ENCODE results near the gene DPEP2. TPM values are rescaled to one million over a fixed set of nuclear protein-coding genes. Genes with fewer than 3 reads are reported as not detected.

Gene DPEP2
- total RNA-seq, 1 donor from 2014 or later = 2.0 TPM

- no peaks in the 10 kb centered on the region for H3K36me3 ChIP-seq
- H3K27ac ChIP-seq = no peak overlapping the region
- intact Hi-C loops (cut with DNase I) = no loop called here
- no peak for DNase-seq (ENCODE audit: extremely low spot score in 2 of 2)
- H3K9me3 ChIP-seq = no peaks in the 10 kb centered on the region
- H3K4me3 ChIP-seq = no peak overlapping the region
- no peak for TF ChIP-seq POLR2A (IDR thresholded peaks at IDR 0.05)
- no peak for TF ChIP-seq POLR2AphosphoS5 (IDR thresholded peaks at IDR 0.05; ENCODE audit: insufficient read depth in 1 of 2, low read depth in 1 of 2)
- no peak for TF ChIP-seq CTCF (IDR thresholded peaks at IDR 0.05)
- peaks cover 13% of the 10 kb centered on the region for H3K4me1 ChIP-seq
- no peaks in the 10 kb centered on the region for H3K27me3 ChIP-seq
Measured at GRCh38 chr16:67990018-67990386, 9.3 kb downstream of the DPEP2 start.

DNA sequence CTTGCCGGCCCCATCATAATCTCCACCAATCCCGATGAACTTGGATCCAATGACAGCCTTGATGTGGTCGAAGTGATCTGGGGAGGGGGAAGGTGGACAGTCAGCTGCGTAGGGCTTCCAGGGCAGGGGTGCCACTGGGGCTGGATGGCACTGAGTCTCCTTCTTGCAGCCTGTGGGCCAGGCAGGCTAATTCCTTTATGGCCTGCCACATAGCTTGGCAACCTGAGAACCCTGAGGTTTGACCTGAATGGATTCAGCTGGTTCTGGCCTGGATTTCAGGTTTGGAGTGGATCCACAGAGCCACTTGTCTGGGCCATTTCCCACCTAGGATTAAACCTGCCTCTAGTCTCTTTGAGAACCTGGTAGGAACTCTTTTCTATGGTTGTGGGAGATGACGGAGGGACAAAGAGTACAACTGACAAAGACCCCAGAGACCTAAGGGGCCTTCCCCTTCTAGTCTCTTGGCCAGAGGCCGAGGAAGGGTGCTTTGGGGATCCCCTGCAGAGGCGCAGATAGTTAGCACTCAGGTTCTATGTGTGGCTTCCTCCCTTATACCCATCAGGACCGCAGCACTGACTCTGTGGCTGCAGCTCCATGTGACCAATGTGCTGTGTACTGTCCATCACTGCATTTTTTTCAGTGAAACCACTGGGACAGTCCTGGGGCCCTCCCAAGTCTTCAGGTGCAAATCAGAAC is 9.8 kb downstream of the DPEP2 start:
- intact Hi-C loops (cut with DNase I) = no loop called here
- Histone ChIP-seq H3K4me3 (no peak overlapping the region), H3K4me1 (peaks cover 13% of the 10 kb centered on the region), H3K27me3 (no peaks in the 10 kb centered on the region), H3K9me3 (no peaks in the 10 kb centered on the region), H3K27ac (no peak overlapping the region), H3K36me3 (no peaks in the 10 kb centered on the region)
- no peak for TF ChIP-seq POLR2A (IDR thresholded peaks at IDR 0.05)
- no peak for TF ChIP-seq CTCF (IDR thresholded peaks at IDR 0.05)
- no peak for TF ChIP-seq POLR2AphosphoS5 (IDR thresholded peaks at IDR 0.05; ENCODE audit: insufficient read depth in 1 of 2, low read depth in 1 of 2)
- DNase-seq (ENCODE audit: extremely low spot score in 2 of 2) = no peak

GRCh38 chr16:67988675-67989074 is 10.6 kb downstream of the DPEP2 start:
- H3K36me3 ChIP-seq = no peaks in the 10 kb centered on the region

GRCh38 chr16:67987460-67988160 is 11.7 kb downstream of the DPEP2 start:
- Histone ChIP-seq H3K27me3 (no peaks in the 10 kb centered on the region), H3K36me3 (no peaks in the 10 kb centered on the region), H3K4me1 (no peaks in the 10 kb centered on the region), H3K9me3 (no peaks in the 10 kb centered on the region), H3K4me3 (no peak overlapping the region), H3K27ac (no peak overlapping the region)
- no peak for DNase-seq (ENCODE audit: extremely low spot score in 2 of 2)
- TF ChIP-seq POLR2A (IDR thresholded peaks at IDR 0.05) = no peak
- no peak for TF ChIP-seq POLR2AphosphoS5 (IDR thresholded peaks at IDR 0.05; ENCODE audit: insufficient read depth in 1 of 2, low read depth in 1 of 2)
- TF ChIP-seq CTCF (IDR thresholded peaks at IDR 0.05) = no peak
- intact Hi-C loops (cut with DNase I) = no loop called here

More at GRCh38 chr16:67988675-67989074, 10.6 kb downstream of the DPEP2 start:
- DNase-seq (ENCODE audit: extremely low spot score in 2 of 2) = no peak
- Histone ChIP-seq H3K9me3 (no peaks in the 10 kb centered on the region), H3K4me1 (peaks cover 10% of the 10 kb centered on the region), H3K4me3 (no peak overlapping the region), H3K27me3 (no peaks in the 10 kb centered on the region), H3K27ac (no peak overlapping the region)
- intact Hi-C loops (cut with DNase I) = no loop called here
- TF ChIP-seq POLR2A (IDR thresholded peaks at IDR 0.05) (no peak), CTCF (IDR thresholded peaks at IDR 0.05) (no peak), POLR2AphosphoS5 (IDR thresholded peaks at IDR 0.05; ENCODE audit: insufficient read depth in 1 of 2, low read depth in 1 of 2) (no peak)

DNA sequence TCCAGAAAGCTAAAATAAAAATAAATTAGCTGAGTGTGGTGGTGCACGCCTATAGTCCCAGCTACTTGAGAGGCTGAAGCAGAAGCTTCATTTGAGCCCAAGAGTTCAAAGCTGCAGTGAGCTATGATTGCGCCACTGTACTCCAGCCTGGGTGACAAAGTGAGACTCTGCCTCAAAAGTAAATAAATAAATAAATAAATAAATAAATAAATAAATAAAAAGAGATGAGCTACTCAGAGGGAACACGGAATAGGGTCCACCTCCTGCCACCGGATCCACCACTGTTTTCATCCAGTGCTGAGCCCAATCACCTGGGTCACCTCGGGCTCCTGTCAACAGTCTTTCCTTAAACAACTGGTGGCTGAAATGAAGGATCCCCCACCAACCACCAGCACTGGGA is 12.3 kb downstream of the DPEP2 start:
- no peaks in the 10 kb centered on the region for H3K9me3 ChIP-seq
- H3K4me1 ChIP-seq = no peaks in the 10 kb centered on the region
- DNase-seq (ENCODE audit: extremely low spot score in 2 of 2) = no peak
- TF ChIP-seq POLR2A (IDR thresholded peaks at IDR 0.05) (no peak), CTCF (IDR thresholded peaks at IDR 0.05) (no peak), POLR2AphosphoS5 (IDR thresholded peaks at IDR 0.05; ENCODE audit: insufficient read depth in 1 of 2, low read depth in 1 of 2) (no peak)
- no peaks in the 10 kb centered on the region for H3K27me3 ChIP-seq
- intact Hi-C loops (cut with DNase I) = no loop called here
- no peak overlapping the region for H3K27ac ChIP-seq
- no peak overlapping the region for H3K4me3 ChIP-seq
- H3K36me3 ChIP-seq = no peaks in the 10 kb centered on the region
